Astrocyte (in vitro differentiated cells and primary cell): Measurements from ENCODE around the gene SFXN3. TPM values are rescaled to one million over a fixed set of nuclear protein-coding genes. Genes with fewer than 3 reads are reported as not detected.
A peak's percentile ranks its signal among the peaks of the same experiment; 100 is the strongest.

Experiments used
- DNase-seq: peaks from one replicate; pipeline ENCODE4 v3.0.0-alpha.2; 2010; ENCODE audit warnings: low read depth
- FAIRE-seq: peaks from 2 replicates; lab custom pipeline; 2011; peaks lifted over from hg19 to GRCh38; lab: Jason Lieb, UNC
- H2AFZ ChIP-seq: 2 replicates; pipeline ENCODE4 v1.6.0; 2012; ENCODE audit warnings: low read depth, low read length, inconsistent platforms
- H3K27ac ChIP-seq: 2 replicates; pipeline ENCODE4 v1.5.1; 2011; ENCODE audit warnings: low read depth, low read length, inconsistent platforms
- H3K27me3 ChIP-seq: 2 replicates; pipeline ENCODE4 v1.6.0; 2011; ENCODE audit warnings: low read length, inconsistent platforms; ENCODE audit not compliant: insufficient read depth
- H3K36me3 ChIP-seq: 2 replicates; pipeline ENCODE4 v1.5.1; 2011; ENCODE audit warnings: low read length, inconsistent platforms; ENCODE audit not compliant: insufficient read depth
- H3K4me1 ChIP-seq: 2 replicates; pipeline ENCODE4 v1.5.1; 2011; ENCODE audit warnings: low read length, inconsistent platforms; ENCODE audit not compliant: insufficient read depth
- H3K4me2 ChIP-seq: 2 replicates; pipeline ENCODE4 v1.6.0; 2012; ENCODE audit warnings: low read length, inconsistent platforms
- H3K4me3 ChIP-seq: 2 replicates; pipeline ENCODE4 v1.5.1; 2011; ENCODE audit warnings: low read depth, mild to moderate bottlenecking, low read length, inconsistent platforms; ENCODE audit not compliant: insufficient read depth
- H3K79me2 ChIP-seq: 2 replicates; pipeline ENCODE4 v1.6.0; 2012; ENCODE audit warnings: mild to moderate bottlenecking, low read length, inconsistent platforms; ENCODE audit not compliant: insufficient read depth
- H3K9ac ChIP-seq: 2 replicates; pipeline ENCODE4 v1.6.0; 2012; ENCODE audit warnings: mild to moderate bottlenecking, low read length, inconsistent platforms
- H3K9me3 ChIP-seq: 2 replicates; pipeline ENCODE4 v1.5.1; 2012; ENCODE audit warnings: low read depth, mild to moderate bottlenecking, low read length, inconsistent platforms; ENCODE audit not compliant: insufficient read depth
- H4K20me1 ChIP-seq: 2 replicates; pipeline ENCODE4 v1.6.0; 2012; ENCODE audit warnings: low read length, inconsistent platforms; ENCODE audit not compliant: insufficient read depth
- H3K27ac Mint-ChIP-seq: one replicate; pipeline ENCODE4 v1.8.0; 2021; ENCODE audit warnings: mild to moderate bottlenecking, mixed read lengths; ENCODE audit not compliant: unreplicated experiment
- H3K27me3 Mint-ChIP-seq: one replicate; pipeline ENCODE4 v1.8.0; 2021; ENCODE audit warnings: low read depth, mixed read lengths; ENCODE audit not compliant: unreplicated experiment
- H3K36me3 Mint-ChIP-seq: one replicate; pipeline ENCODE4 v1.8.0; 2021; ENCODE audit warnings: low read depth, mixed read lengths; ENCODE audit not compliant: unreplicated experiment
- H3K4me1 Mint-ChIP-seq: one replicate; pipeline ENCODE4 v1.8.0; 2021; ENCODE audit warnings: low read depth, mixed read lengths; ENCODE audit not compliant: unreplicated experiment
- H3K4me3 Mint-ChIP-seq: one replicate; pipeline ENCODE4 v1.8.0; 2021; ENCODE audit warnings: mild to moderate bottlenecking, moderate library complexity, mixed read lengths; ENCODE audit not compliant: unreplicated experiment
- H3K9me3 Mint-ChIP-seq: one replicate; pipeline ENCODE4 v1.8.0; 2021; ENCODE audit warnings: mild to moderate bottlenecking, mixed read lengths; ENCODE audit not compliant: unreplicated experiment
- CTCF ChIP-seq: IDR thresholded peaks from 2 replicates; pipeline ENCODE4 v1.5.1; 2011; ENCODE audit warnings: low read depth, mild to moderate bottlenecking, inconsistent platforms, low read length, moderate library complexity; ENCODE audit not compliant: insufficient read depth
- EZH2 ChIP-seq: IDR thresholded peaks from 2 replicates; pipeline ENCODE4 v1.6.1; 2012; ENCODE audit warnings: mild to moderate bottlenecking, low read length, inconsistent platforms; ENCODE audit not compliant: insufficient read depth
- total RNA-seq: library from RNA; stranded (reverse); gene quantifications from 2 replicates; pipeline ENCODE4 v1.2.1, GENCODE V29; 2021

SFXN3 gene
- total RNA-seq, 1 donor from 2014 or later = 68.3 TPM

- H3K4me3 ChIP-seq = no peak overlapping the region
- Mint-ChIP-seq H3K9me3 (no peaks in the 10 kb centered on the region), H3K4me1 (peaks cover 23% of the 10 kb centered on the region), H3K4me3 (no peak overlapping the region), H3K36me3 (peaks cover 2% of the 10 kb centered on the region), H3K27me3 (peaks cover 18% of the 10 kb centered on the region), H3K27ac (no peak overlapping the region)
- no peak overlapping the region for H3K9ac ChIP-seq
- H3K9me3 ChIP-seq = no peaks in the 10 kb centered on the region
- no peaks in the 10 kb centered on the region for H3K79me2 ChIP-seq
- no peaks in the 10 kb centered on the region for H3K27me3 ChIP-seq
- H3K4me1 ChIP-seq = peaks cover 43% of the 10 kb centered on the region
- DNase-seq = peak; percentile 86
- H3K4me2 ChIP-seq = peak overlapping the region; percentile 24
- H3K27ac ChIP-seq = no peak overlapping the region
- no peak overlapping the region for H2AFZ ChIP-seq
- peak; percentile 23 for FAIRE-seq
- no peaks in the 10 kb centered on the region for H3K36me3 ChIP-seq
- peaks cover 2% of the 10 kb centered on the region for H4K20me1 ChIP-seq
- TF ChIP-seq CTCF (no peak), EZH2 (no peak)
Measured at GRCh38 chr10:101014966-101015581, 16.0 kb upstream of the SFXN3 start.

- H3K4me1 Mint-ChIP-seq = peaks cover 23% of the 10 kb centered on the region
- Histone ChIP-seq H3K79me2 (no peaks in the 10 kb centered on the region), H3K4me3 (no peak overlapping the region), H3K36me3 (no peaks in the 10 kb centered on the region), H3K4me1 (peaks cover 43% of the 10 kb centered on the region), H3K9ac (no peak overlapping the region), H3K27ac (no peak overlapping the region), H4K20me1 (peaks cover 2% of the 10 kb centered on the region), H3K4me2 (peak overlapping the region; percentile 24), H3K27me3 (no peaks in the 10 kb centered on the region), H2AFZ (no peak overlapping the region), H3K9me3 (no peaks in the 10 kb centered on the region)
- TF ChIP-seq CTCF = no peak
- no peak for TF ChIP-seq EZH2
- H3K27ac Mint-ChIP-seq = no peak overlapping the region
- no peak for FAIRE-seq
- H3K9me3 Mint-ChIP-seq = no peaks in the 10 kb centered on the region
- no peak for DNase-seq
- peaks cover 18% of the 10 kb centered on the region for H3K27me3 Mint-ChIP-seq
- H3K36me3 Mint-ChIP-seq = peaks cover 2% of the 10 kb centered on the region
- no peak overlapping the region for H3K4me3 Mint-ChIP-seq
Measured at GRCh38 chr10:101015582-101015973, 15.5 kb upstream of the SFXN3 start.

- Histone ChIP-seq H3K27ac (no peak overlapping the region), H2AFZ (no peak overlapping the region), H3K36me3 (no peaks in the 10 kb centered on the region), H4K20me1 (peaks cover 2% of the 10 kb centered on the region), H3K79me2 (no peaks in the 10 kb centered on the region), H3K4me1 (peaks cover 42% of the 10 kb centered on the region), H3K4me3 (no peak overlapping the region), H3K4me2 (no peak overlapping the region), H3K27me3 (no peaks in the 10 kb centered on the region), H3K9me3 (no peaks in the 10 kb centered on the region), H3K9ac (no peak overlapping the region)
- Mint-ChIP-seq H3K4me3 (no peak overlapping the region), H3K27me3 (peaks cover 26% of the 10 kb centered on the region), H3K27ac (peak overlapping the region; percentile 34), H3K9me3 (no peaks in the 10 kb centered on the region), H3K4me1 (peaks cover 23% of the 10 kb centered on the region), H3K36me3 (peaks cover 2% of the 10 kb centered on the region)
- TF ChIP-seq EZH2 (no peak), CTCF (no peak)
- no peak for DNase-seq
- no peak for FAIRE-seq
Measured at GRCh38 chr10:101016814-101017213, 14.2 kb upstream of the SFXN3 start.
